Esophagus muscularis mucosa (tissue), 4 donors: ENCODE measurements around the gene ANK3. TPM values are rescaled to one million over a fixed set of nuclear protein-coding genes. Genes with fewer than 3 reads are reported as not detected.

Source experiments
- DNase-seq: peaks from one replicate; pipeline ENCODE4 v3.0.0-alpha.2; 2017; ENCODE audit errors: extremely low spot score
- H3K27ac ChIP-seq, 4 donors: fragments of 200-600 bp; sonication (generic); replicated peaks in 1 of 4; 1 replicate in 3 of 4; 2 replicates in 1 of 4; pipeline ENCODE4 v1.5.1; 2016 to 2019; ENCODE audit warnings: mild to moderate bottlenecking in 1 of 4
- H3K27me3 ChIP-seq, 4 donors: fragments of 200-600 bp; sonication (generic); one replicate each; pipeline versions ENCODE4 v1.5.1 to v1.6.0; 2016 to 2019
- H3K36me3 ChIP-seq, 4 donors: fragments of 200-600 bp; sonication (generic); one replicate each; pipeline ENCODE4 v1.5.1; 2016 to 2019
- H3K4me1 ChIP-seq, 4 donors: fragments of 200-600 bp; sonication (generic); one replicate each; pipeline ENCODE4 v1.5.1; 2016 to 2019
- H3K4me3 ChIP-seq, 4 donors: fragments of 200-600 bp; sonication (generic); 1 replicate in 2 of 4; 2 replicates in 2 of 4; pipeline ENCODE4 v1.5.1; 2016 to 2019; ENCODE audit warnings: mild to moderate bottlenecking in 4 of 4, moderate library complexity in 1 of 4
- H3K9me3 ChIP-seq, 4 donors: fragments of 200-600 bp; sonication (generic); 1 replicate in 3 of 4; 2 replicates in 1 of 4; pipeline ENCODE4 v1.5.1; 2016 to 2019
- CTCF ChIP-seq, 3 experiments: fragments of 200-600 bp in 2 of 3; fragments of 450-650 bp in 1 of 3; sonication (generic) in 2 of 3; IDR thresholded peaks; one replicate each; pipeline ENCODE4 v1.5.1; 2017 to 2019; ENCODE audit warnings: antibody characterized with exemption in 3 of 3, mild to moderate bottlenecking in 2 of 3, moderate library complexity in 1 of 3
- EP300 ChIP-seq: sonication (generic); formaldehyde crosslinking; IDR thresholded peaks from one replicate; pipeline ENCODE4 v1.6.1; 2017; ENCODE audit warnings: antibody characterized with exemption
- POLR2A ChIP-seq: fragments of 450-650 bp; IDR thresholded peaks from one replicate; pipeline ENCODE4 v1.6.1; 2017; ENCODE audit warnings: antibody characterized with exemption, moderate library complexity, mild to moderate bottlenecking, low read depth
- POLR2AphosphoS5 ChIP-seq, 2 donors: sonication (generic); formaldehyde crosslinking; IDR thresholded peaks; one replicate each; pipeline ENCODE4 v1.6.1; 2017; ENCODE audit warnings: antibody characterized with exemption in 2 of 2
- WGBS: methylation state at CpG from one replicate; pipeline ENCODE4 v1.1.5; 2018; 5-methylcytosine and 5-hydroxymethylcytosine counted together
- intact Hi-C: fragments of 100-400 bp; cut with DNase I; formaldehyde crosslinking; loops from one replicate; pipeline ENCODE4 v1.15.1; 2023
- total RNA-seq, 4 donors: library from RNA; depleted of rRNA; stranded (reverse); fragments of >200 nt; gene quantifications; one replicate each; pipeline versions ENCODE4 v1.1.0 to v1.2.1, GENCODE V29; 2016

Gene ANK3
- total RNA-seq, 4 donors from 2014 or later: 25.5 to 44.9 (median 26.6) TPM

- no peak for TF ChIP-seq POLR2AphosphoS5 (IDR thresholded peaks at IDR 0.05)
- TF ChIP-seq EP300: no peak
- no peak for TF ChIP-seq POLR2A
- TF ChIP-seq CTCF (IDR thresholded peaks at IDR 0.05): no peak
- intact Hi-C loops: no loop called here
- Histone ChIP-seq H3K36me3 (no peaks in the 10 kb centered on the region), H3K9me3 (no peaks in the 10 kb centered on the region), H3K27ac (no peak overlapping the region), H3K4me1 (peaks cover 14 to 24% (median 19%) of the 10 kb centered on the region in 4 donors), H3K27me3 (no peaks in the 10 kb centered on the region), H3K4me3 (no peak overlapping the region)
- no peak for DNase-seq
- WGBS: 97% methylated on average over 1 of the region's 1 CpG
Observed at GRCh38 chr10:60385399-60385738, 4.3 kb downstream of the ANK3 start.

GRCh38 chr10:60384708-60385398 is 4.8 kb downstream of the ANK3 start:
- Histone ChIP-seq H3K4me3 (no peak overlapping the region), H3K4me1 (peaks cover 14 to 24% (median 19%) of the 10 kb centered on the region in 4 donors), H3K36me3 (no peaks in the 10 kb centered on the region), H3K9me3 (no peaks in the 10 kb centered on the region), H3K27ac (no peak overlapping the region), H3K27me3 (no peaks in the 10 kb centered on the region)
- intact Hi-C loops: no loop called here
- 45% methylated on average over 5 of the region's 5 CpGs for WGBS
- TF ChIP-seq EP300 (no peak), POLR2AphosphoS5 (IDR thresholded peaks at IDR 0.05) (peak in 1 of 2 donors; percentile 73)
- DNase-seq: no peak

- H3K27ac ChIP-seq: no peak overlapping the region
- 74% methylated on average over 1 of the region's 1 CpG for WGBS
- no peaks in the 10 kb centered on the region for H3K27me3 ChIP-seq
- no peak for DNase-seq
- no peaks in the 10 kb centered on the region for H3K9me3 ChIP-seq
- H3K4me3 ChIP-seq: no peak overlapping the region
- no peaks in the 10 kb centered on the region for H3K36me3 ChIP-seq
- H3K4me1 ChIP-seq: peaks cover 14 to 24% (median 19%) of the 10 kb centered on the region in 4 donors
- TF ChIP-seq POLR2AphosphoS5 (IDR thresholded peaks at IDR 0.05) (no peak), EP300 (no peak), CTCF (IDR thresholded peaks at IDR 0.05) (no peak), POLR2A (no peak)
- intact Hi-C loops: no loop called here
Observed at GRCh38 chr10:60384011-60384410, 5.7 kb downstream of the ANK3 start.

- H3K9me3 ChIP-seq: no peaks in the 10 kb centered on the region
- no peak overlapping the region for H3K4me3 ChIP-seq
- no peak for DNase-seq
- TF ChIP-seq POLR2AphosphoS5 (IDR thresholded peaks at IDR 0.05): no peak
- TF ChIP-seq CTCF (IDR thresholded peaks at IDR 0.05): no peak
- no peak for TF ChIP-seq EP300
- TF ChIP-seq POLR2A: no peak
- intact Hi-C loops: no loop called here
- no peaks in the 10 kb centered on the region for H3K27me3 ChIP-seq
- no peak overlapping the region for H3K27ac ChIP-seq
- peaks cover 14 to 24% (median 17%) of the 10 kb centered on the region in 4 donors for H3K4me1 ChIP-seq
- no peaks in the 10 kb centered on the region for H3K36me3 ChIP-seq
- 92% methylated on average over 1 of the region's 1 CpG for WGBS
Observed at GRCh38 chr10:60382946-60383681, 6.6 kb downstream of the ANK3 start.

- intact Hi-C loops: no loop called here
- H3K36me3 ChIP-seq: no peaks in the 10 kb centered on the region
- TF ChIP-seq CTCF (IDR thresholded peaks at IDR 0.05): no peak
- no peak for TF ChIP-seq POLR2A
- TF ChIP-seq EP300: no peak
- H3K4me3 ChIP-seq: no peak overlapping the region
- H3K27me3 ChIP-seq: no peaks in the 10 kb centered on the region
- no peak for DNase-seq
- H3K27ac ChIP-seq: no peak overlapping the region
- 94% methylated on average over 5 of the region's 5 CpGs for WGBS
- peaks cover 13 to 17% (median 15%) of the 10 kb centered on the region in 4 donors for H3K4me1 ChIP-seq
- no peaks in the 10 kb centered on the region for H3K9me3 ChIP-seq
Observed at GRCh38 chr10:60380781-60381180, 8.9 kb downstream of the ANK3 start.
